ENCODE data around the gene MEAK7.

MEAK7 gene

GRCh38 chr16:84463221-84463620, 41.2 kb downstream of the MEAK7 start:
- no peak for DNase-seq

DNA sequence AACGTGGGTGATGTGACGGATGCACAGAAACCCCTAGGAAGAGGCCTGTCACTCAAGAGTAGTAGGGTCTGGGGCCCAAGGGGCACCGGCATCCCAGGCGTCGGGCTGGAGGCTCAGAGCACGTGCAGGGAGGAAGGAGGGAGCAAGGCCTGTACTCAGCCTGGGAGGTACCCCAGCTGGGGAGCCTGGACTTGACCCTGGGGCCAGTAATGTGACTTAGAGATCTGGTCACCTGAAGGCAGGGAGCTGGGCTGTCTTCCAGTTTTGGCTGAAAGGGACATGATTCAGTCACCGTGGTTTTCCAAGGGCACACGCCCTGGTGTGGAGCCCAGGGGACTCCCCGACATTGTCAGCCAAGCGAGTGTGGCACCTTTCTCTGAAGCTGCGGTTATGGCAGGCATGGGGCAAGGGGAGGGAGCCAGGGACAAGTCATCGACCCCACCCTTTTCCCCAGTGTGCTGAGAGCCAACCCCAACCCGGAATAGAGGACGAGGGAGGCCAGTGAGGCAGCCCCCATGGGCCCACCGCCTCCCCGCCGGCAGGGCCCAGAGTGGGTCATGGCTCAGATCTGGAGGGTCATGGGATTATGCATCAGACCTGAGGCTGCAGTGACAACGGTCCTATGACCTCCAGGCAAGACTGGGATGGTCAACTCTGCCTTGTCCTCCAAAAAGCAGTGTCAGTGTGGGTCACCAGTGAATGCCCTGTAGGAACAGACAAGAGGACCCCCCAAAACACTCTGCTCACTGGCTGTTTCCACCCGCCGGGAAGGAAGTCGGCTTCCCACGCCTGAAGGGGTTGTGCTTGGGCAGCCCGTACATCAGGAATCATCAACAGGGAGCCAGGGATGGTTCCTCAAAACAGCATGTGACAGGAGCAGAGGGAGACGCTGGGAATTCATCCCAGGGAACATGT, 41.9 kb downstream of the MEAK7 start:
- DNase-seq, result no peak

DNA sequence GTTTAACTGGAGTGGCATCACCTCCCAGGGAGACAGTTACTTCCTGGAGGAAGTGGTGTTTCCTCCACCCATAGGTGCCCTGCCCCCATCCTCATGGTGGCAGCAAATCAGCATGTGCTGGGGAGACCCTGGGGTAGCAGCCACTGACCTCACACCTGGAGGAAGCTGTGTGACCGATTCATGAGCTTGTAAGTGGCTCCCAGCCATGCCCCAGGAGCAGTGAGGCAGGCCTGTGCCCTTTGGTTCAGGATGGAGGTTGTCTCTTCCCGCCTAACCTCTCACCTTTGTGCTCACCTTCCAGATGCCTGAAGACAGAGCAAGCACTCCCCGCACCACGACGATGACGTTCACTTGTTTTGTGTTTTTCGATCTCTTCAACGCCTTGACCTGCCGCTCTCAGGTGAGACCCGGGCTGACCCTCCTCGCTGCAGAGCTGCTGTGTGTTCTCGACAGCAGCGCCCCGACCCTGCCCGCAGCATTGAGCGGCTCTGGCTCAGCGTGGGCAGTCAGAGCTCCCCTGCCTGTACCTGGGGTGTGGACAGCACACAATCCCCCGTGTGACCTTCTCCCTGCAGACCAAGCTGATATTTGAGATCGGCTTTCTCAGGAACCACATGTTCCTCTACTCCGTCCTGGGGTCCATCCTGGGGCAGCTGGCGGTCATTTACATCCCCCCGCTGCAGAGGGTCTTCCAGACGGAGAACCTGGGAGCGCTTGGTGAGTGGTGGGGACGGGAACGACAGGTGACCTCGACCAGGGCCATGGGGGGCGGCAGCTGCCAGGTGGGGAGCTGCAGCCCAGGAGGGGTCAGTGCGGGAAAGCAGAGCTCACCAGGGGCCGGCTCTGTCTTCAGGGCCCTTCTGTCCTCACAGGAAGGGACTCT, 42.8 kb downstream of the MEAK7 start:
- no peak for DNase-seq

GRCh38 chr16:84461029-84461412, 43.4 kb downstream of the MEAK7 start:
- no peak for DNase-seq

DNA sequence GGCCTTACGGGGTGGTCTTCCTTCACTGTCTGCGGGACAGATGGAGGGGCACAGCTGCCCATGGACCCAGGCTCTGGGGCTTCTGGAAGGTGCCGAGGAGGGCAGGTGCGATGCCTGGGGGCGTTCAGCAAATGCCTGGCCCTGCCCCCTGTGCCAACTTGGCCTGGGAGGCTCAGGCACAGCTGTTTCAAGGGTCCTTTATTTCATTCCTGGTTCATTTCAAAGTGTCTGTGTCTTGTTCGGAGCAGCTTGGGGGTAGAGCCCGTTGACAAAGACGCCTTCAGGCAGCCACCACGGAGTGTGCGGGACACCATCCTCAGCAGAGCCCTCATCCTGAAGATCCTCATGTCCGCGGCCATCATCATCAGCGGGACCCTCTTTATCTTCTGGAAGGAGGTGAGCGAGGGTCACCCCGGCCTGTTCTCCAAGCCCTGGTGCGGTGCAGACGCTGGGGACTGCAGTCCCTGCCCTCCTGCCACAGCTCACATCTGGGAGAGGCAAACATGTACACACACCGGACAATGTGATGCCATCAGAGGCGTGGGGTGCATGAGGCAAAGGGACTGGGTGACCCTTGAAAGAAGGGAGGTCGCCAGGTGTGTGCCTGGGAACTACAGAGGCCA, 43.9 kb downstream of the MEAK7 start:
- no peak for DNase-seq

- no peak for DNase-seq
Measured at GRCh38 chr16:84459941-84460405, 44.5 kb downstream of the MEAK7 start.

DNA sequence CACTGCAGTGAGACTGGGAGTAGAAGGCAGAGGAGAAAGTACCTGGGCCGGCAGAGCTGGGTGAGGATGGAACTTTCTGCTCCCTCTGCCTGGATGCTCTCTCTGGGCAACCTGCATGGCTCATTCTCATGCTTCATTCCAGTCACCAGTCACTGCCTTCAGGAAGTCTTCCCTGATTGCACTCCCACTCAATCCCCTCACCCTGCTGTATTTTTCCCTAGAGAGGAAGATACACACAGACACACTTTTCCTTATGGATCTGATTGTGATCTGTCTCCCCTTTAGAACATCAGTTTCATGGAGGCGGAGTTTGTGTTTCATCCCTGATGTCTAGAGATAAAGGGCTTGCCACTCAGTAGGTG, 44.9 kb downstream of the MEAK7 start:
- DNase-seq, result no peak

GRCh38 chr16:84458606-84459532, 45.6 kb downstream of the MEAK7 start:
- DNase-seq, result no peak

DNA sequence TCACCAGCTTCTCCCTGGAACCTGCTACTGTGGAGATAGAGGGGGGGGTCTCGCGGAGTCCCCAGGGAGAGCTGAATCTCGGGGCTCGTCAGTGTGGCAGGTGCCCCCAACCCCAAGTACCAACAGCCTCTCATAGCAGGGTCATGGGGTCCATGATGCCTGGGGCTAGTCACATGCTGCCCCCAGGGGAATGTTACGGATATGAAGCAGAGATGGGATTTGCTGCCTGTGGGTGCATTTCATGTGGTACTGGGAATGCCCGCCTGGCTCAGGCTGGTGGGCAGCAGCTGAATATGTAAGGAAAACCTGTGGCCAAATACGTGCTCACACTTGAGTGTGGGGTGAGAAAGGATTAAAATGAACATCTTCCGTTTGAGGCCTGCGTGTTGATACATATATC, 49.4 kb downstream of the MEAK7 start:
- DNase-seq, result no peak

All from fibroblast of skin of right quadriceps (primary cell).